Measurements from ENCODE around the gene SLC38A3. TPM values are rescaled to one million over a fixed set of nuclear protein-coding genes. Genes with fewer than 3 reads are reported as not detected.
"Not testable (repeated sequence)": the region's sequence is repeated elsewhere in the genome, so short reads cannot be mapped to it uniquely, and the experiment has no call there.

SLC38A3 gene
- total RNA-seq, 2 experiments from 2014 or later, result not detected

DNA sequence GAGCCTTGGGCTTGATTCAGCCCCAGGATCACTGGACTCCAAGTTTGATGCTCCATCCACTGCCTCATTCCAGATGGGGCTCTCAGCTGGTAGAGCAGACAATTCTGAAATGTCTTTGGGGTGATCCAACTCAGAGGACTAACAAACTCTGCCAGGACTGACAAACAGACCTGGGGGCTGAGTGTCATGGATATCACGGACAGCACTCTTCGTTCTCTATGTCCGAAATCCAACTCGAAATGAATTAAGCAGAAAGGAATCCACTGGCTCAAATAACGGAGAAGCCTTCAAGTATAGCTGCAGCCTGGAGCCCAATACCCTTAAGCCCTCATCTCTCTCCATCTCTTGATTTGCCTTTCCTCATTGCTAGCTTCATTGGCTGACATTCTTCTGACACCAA is 14.2 kb downstream of the SLC38A3 start:
- Mint-ChIP-seq H3K4me3 (no peak overlapping the region), H3K27me3 (no peaks in the 10 kb centered on the region), H3K27ac (no peak overlapping the region), H3K4me1 (ENCODE audit: low read depth) (no peaks in the 10 kb centered on the region), H3K9me3 (no peaks in the 10 kb centered on the region), H3K36me3 (no peaks in the 10 kb centered on the region)
- ChIA-PET POLR2A (no interaction called here), CTCF (interaction anchor here (8.9 kb wide), 1 partner anchor 25 kb away, joined by 68 read pairs; no protein-coding TSS in a partner anchor)
- DNase-seq, result no peak
- intact Hi-C loops (cut with micrococcal nuclease), result no loop called here

DNA sequence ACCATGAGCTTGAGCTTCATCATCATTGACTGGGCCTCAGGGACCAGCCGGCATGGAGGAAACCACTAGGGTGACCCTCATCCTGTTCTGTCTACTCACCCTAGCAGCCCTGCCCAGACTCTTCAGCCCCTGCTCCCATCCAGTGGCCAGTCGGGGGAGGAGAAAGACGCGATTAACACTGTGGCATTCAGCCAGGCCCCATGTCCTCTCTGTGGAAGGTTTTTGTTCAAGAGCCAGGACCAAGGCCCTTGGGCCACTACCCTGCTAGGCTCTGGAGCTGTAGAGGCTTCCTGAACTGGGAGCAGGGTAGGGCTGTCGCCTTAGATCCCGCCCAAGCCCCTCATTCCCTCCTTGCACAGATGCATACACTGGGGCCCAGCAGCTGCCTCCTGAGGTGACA is 15.0 kb downstream of the SLC38A3 start:
- Mint-ChIP-seq H3K27me3 (no peaks in the 10 kb centered on the region), H3K9me3 (no peaks in the 10 kb centered on the region), H3K36me3 (no peaks in the 10 kb centered on the region), H3K4me1 (ENCODE audit: low read depth) (no peaks in the 10 kb centered on the region), H3K27ac (no peak overlapping the region), H3K4me3 (no peak overlapping the region)
- ChIA-PET CTCF (interaction anchor here (1.0 to 8.9 kb wide), 3 partner anchors 26 to 52 kb away, joined by 6 to 68 read pairs (median 7); no protein-coding TSS in a partner anchor), POLR2A (no interaction called here)
- no peak for DNase-seq
- intact Hi-C loops (cut with micrococcal nuclease), result no loop called here

DNA sequence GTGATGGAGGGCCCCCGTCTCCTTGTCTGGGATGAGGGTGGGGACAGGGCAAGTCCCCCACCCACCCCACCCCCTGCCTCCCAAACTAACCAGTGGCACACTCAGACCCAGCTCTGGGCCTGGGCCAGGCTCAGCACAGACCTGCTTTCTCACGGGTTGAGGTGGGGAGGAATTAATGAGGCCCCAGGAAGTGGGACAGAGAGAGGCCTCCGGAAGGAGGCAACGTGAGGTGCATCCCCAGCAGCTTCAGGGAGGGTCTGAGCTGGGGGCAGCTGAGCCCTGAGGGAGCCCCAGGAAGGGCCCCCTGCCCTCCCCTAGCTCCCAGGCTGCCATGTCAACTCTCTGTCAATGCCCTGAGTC is 16.0 kb downstream of the SLC38A3 start:
- no peak overlapping the region for H3K27ac Mint-ChIP-seq
- H3K27me3 Mint-ChIP-seq, result no peaks in the 10 kb centered on the region
- no peaks in the 10 kb centered on the region for H3K36me3 Mint-ChIP-seq
- peaks cover 3% of the 10 kb centered on the region for H3K4me1 Mint-ChIP-seq (ENCODE audit: low read depth)
- CTCF ChIA-PET, result interaction anchor here (0.6 to 8.9 kb wide), 6 partner anchors 16 to 51 kb away, joined by 3 to 68 read pairs (median 6); partner anchors contain the start of gene GNAT1
- DNase-seq, result no peak
- intact Hi-C loops (cut with micrococcal nuclease), result no loop called here
- POLR2A ChIA-PET, result no interaction called here
- H3K4me3 Mint-ChIP-seq, result no peak overlapping the region
- H3K9me3 Mint-ChIP-seq, result no peaks in the 10 kb centered on the region

DNA sequence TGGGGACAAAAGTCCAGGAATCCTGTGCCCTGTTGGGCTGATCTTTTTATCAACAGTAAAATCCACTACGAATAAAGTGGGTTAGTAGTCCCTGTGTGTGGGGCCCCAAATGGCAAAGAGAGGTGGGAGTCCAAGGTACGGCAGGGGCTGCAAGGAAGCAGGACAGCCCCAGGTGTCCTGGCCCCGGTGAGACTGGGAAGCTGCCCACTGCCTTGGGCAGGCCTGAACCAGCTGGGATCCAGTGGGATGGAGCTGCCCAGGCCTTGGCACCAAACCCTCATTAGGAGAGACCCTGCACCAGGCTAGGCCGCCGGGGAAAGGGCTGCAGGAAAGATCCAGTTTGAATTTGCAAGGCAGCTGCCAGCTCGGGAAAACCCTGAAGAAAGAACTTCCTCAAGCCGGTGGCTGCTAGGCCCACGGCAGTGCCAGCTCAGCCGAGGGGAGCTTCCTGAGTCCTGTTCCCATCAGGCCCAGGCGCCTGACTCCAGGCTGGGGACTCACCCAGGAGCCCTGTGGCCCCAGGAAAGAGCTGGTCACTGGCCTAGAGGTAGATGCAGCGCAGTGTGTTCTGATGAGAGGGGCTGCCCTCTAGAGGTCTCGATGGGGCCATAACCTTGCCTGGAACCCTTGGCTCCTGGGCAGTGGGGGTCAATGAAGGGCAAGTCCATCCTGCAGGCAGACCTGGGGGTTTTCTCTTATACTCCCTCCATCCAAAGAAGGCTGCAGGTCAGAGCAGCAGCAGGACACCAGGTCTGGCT is 16.5 kb downstream of the SLC38A3 start:
- no peak overlapping the region for H3K4me3 Mint-ChIP-seq
- peaks cover 5% of the 10 kb centered on the region for H3K4me1 Mint-ChIP-seq (ENCODE audit: low read depth)
- no peaks in the 10 kb centered on the region for H3K9me3 Mint-ChIP-seq
- no peaks in the 10 kb centered on the region for H3K27me3 Mint-ChIP-seq
- intact Hi-C loops (cut with micrococcal nuclease), result no loop called here
- H3K27ac Mint-ChIP-seq, result no peak overlapping the region
- POLR2A ChIA-PET, result no interaction called here
- CTCF ChIA-PET, result interaction anchor here (0.5 to 8.9 kb wide), 5 partner anchors 25 to 1280 kb away, joined by 3 to 68 read pairs (median 6); partner anchors contain the start of gene GNAT1
- no peaks in the 10 kb centered on the region for H3K36me3 Mint-ChIP-seq
- DNase-seq, result no peak

DNA sequence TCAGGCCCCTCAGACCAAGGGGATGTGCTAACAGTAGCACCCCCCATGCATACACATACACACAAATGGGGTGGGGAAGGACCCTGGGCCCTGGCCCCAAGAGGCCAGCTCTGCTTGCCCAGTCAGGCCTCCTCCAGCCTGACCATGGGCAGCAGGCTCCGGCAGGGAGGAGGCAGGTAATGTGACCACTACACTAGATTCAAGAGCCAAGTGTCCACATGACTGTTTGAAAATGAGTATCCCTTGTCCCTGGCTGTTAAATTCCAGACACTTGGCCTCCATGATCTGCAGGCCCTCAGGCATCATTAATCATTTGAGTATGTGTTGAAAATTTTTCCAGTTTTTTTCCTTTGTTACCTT is 17.1 kb downstream of the SLC38A3 start:
- DNase-seq, result no peak
- POLR2A ChIA-PET, result no interaction called here
- CTCF ChIA-PET, result interaction anchor here (0.5 to 8.9 kb wide), 4 partner anchors 25 to 1281 kb away, joined by 3 to 68 read pairs (median 6); partner anchors contain the start of gene GNAT1
- no peak overlapping the region for H3K4me3 Mint-ChIP-seq
- H3K9me3 Mint-ChIP-seq, result no peaks in the 10 kb centered on the region
- peaks cover 8% of the 10 kb centered on the region for H3K4me1 Mint-ChIP-seq (ENCODE audit: low read depth)
- intact Hi-C loops (cut with micrococcal nuclease), result no loop called here
- H3K36me3 Mint-ChIP-seq, result no peaks in the 10 kb centered on the region
- H3K27ac Mint-ChIP-seq, result no peak overlapping the region
- H3K27me3 Mint-ChIP-seq, result no peaks in the 10 kb centered on the region

DNA sequence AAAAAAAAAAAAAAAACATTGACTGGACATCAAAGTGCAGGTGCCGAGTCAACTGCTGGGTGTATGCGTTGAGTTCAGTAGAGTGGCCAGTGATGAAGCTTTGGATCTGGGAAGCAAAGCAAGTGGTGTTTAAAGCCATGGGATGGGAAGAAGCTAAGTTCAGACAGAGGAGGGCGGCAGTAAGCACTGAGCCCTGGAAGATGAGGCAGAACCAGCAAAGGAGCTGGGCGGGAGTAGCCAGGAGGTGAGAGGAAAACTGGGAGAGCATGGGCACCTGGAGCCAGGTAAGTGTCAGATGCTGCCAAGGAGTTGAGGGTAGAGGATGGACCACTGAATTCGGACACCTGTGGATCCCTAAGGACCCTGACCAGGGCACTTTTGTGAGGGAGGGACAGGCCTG is 19.6 kb downstream of the SLC38A3 start:
- H3K27me3 Mint-ChIP-seq, result no peaks in the 10 kb centered on the region
- H3K27ac Mint-ChIP-seq, result no peak overlapping the region
- CTCF ChIA-PET, result interaction anchor here (1.2 to 14.8 kb wide), 9 partner anchors 9 to 105 kb away, joined by 3 to 307 read pairs (median 24); partner anchors contain the start of genes GNAT1, HYAL3, NAA80 and SLC38A3
- peaks cover 17% of the 10 kb centered on the region for H3K4me1 Mint-ChIP-seq (ENCODE audit: low read depth)
- H3K4me3 Mint-ChIP-seq, result no peak overlapping the region
- POLR2A ChIA-PET, result no interaction called here
- no peaks in the 10 kb centered on the region for H3K36me3 Mint-ChIP-seq
- no peaks in the 10 kb centered on the region for H3K9me3 Mint-ChIP-seq
- DNase-seq, result no peak
- intact Hi-C loops (cut with micrococcal nuclease), result no loop called here

DNA sequence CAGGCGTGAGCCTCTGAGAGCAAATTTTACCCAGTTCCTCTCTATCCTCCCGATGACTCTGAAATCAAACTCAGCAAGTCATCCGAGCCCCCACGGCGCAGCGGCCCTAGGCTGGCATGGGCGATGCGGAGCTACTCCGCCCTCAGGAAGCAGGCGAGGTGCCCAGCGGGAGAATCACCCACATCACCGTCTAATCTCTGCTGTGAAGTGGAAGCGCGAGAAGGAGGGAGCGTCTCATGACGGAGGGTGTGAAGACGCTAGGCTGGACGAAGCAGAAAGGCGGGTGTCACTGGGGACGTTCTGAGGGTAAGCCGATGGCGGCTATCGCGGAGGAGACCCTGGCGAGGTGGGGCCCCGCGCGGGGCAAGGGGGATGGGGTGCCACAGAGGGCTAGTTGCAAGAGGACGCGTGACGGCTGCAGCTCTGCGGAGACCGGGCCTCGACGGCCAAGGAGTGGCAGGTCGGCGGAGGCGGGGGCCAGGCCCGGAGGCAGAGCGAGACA is 21.9 kb downstream of the SLC38A3 start:
- POLR2A ChIA-PET, result interaction anchor here (0.9 to 2.8 kb wide), 5 partner anchors 10 to 110 kb away, joined by 3 to 18 read pairs (median 8); partner anchors contain the start of gene GNAI2
- H3K4me3 Mint-ChIP-seq, result peak overlapping the region; percentile 81
- DNase-seq, result peak; percentile 66
- H3K4me1 Mint-ChIP-seq (ENCODE audit: low read depth), result peaks cover 17% of the 10 kb centered on the region
- CTCF ChIA-PET, result interaction anchor here (0.6 to 14.8 kb wide), 24 partner anchors 10 to 673 kb away, joined by 3 to 307 read pairs (median 6); partner anchors contain the start of genes BSN, GNAI2, GNAT1 and HYAL3
- no peaks in the 10 kb centered on the region for H3K27me3 Mint-ChIP-seq
- no peaks in the 10 kb centered on the region for H3K36me3 Mint-ChIP-seq
- peak overlapping the region; percentile 76 for H3K27ac Mint-ChIP-seq
- intact Hi-C loops (cut with micrococcal nuclease), result loop anchor here (1.0 kb wide), 6 partner anchors 8 to 106 kb away; no protein-coding TSS in a partner anchor
- H3K9me3 Mint-ChIP-seq, result no peaks in the 10 kb centered on the region

DNA sequence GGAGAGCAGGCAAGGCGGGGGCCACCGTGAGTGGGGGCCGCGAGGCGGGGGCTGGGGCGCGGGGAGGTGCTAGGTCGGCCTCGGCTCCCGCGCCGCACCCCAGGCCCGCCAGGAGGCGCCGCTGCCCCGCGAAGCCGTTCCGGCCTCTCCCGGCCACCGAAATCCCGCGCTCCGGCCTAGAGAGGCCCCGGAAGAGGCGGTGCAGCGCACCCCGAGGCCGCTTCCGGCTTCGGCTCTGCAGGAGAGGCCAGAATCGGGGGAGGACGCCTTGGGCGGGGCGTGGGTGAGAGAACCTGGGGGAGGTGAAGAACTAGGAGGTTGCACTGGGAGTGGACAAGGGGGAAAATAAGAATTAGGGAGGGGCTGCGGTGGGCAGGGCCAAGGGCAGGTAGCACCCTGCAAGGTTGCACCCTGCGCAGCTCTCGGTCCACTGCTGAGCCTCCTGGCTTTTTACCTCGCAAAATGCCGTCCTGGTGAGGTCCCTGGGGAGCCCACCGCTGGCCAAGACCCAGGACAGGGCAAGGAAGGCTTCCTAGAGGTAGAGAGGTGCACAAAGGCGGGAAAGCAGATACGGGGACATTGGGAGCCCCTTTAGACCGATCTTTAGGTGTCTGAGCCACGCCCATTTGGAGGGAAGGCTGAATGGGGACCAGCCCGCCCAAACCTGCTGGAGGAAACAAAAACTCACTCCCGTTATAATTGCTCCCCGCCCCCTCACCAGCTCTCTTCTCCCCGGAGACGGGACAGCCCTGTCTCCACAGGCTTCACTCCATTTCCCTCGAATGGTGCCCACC is 22.5 kb downstream of the SLC38A3 start:
- Mint-ChIP-seq H3K27ac (peak overlapping the region; percentile 90), H3K4me1 (ENCODE audit: low read depth) (peaks cover 17% of the 10 kb centered on the region), H3K4me3 (peak overlapping the region; percentile 94), H3K27me3 (no peaks in the 10 kb centered on the region), H3K36me3 (no peaks in the 10 kb centered on the region), H3K9me3 (no peaks in the 10 kb centered on the region)
- peak; percentile 94 for DNase-seq
- POLR2A ChIA-PET, result interaction anchor here (0.9 to 2.8 kb wide), 6 partner anchors 9 to 64 kb away, joined by 3 to 18 read pairs (median 8); partner anchors contain the start of genes GNAI2 and IFRD2
- intact Hi-C loops (cut with micrococcal nuclease), result loop anchor here (1.0 kb wide), 4 partner anchors 8 to 46 kb away; no protein-coding TSS in a partner anchor
- CTCF ChIA-PET, result interaction anchor here (0.7 to 14.8 kb wide), 16 partner anchors 9 to 107 kb away, joined by 3 to 307 read pairs (median 18); partner anchors contain the start of genes GNAI2, GNAT1, HYAL3 and IFRD2

DNA sequence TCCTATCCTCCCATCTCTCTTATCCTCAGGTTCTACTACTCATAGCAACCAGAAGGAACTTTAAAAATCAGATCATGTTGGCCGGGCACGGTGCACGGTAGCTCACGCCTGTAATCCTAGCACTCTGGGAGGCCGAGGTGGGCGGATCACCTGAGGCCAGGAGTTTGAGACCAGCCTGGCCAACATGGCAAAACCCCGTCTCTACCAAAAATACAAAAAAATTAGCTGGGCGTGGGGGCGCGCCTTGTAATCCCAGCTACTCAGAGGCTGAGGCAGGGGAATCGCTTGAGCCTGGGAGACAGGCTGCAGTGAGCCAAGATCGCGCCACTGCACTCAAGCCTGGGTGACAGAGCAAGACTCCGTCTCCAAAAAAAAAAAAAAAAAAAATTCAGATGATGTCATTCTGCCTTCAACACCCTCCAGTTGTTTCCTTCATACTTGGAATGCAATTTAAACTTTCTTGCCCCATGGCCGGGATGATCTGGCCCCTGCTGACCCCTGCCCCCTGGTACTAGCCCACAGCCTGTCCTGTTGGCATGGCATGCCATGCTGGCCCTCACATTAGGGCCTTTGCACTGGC is 23.2 kb downstream of the SLC38A3 start:
- Mint-ChIP-seq H3K27ac (peak overlapping the region; percentile 90), H3K4me3 (peak overlapping the region; percentile 94), H3K4me1 (ENCODE audit: low read depth) (peaks cover 17% of the 10 kb centered on the region)
- H3K36me3 Mint-ChIP-seq; H3K9me3 Mint-ChIP-seq; H3K27me3 Mint-ChIP-seq; intact Hi-C loops (cut with micrococcal nuclease); DNase-seq: not testable (repeated sequence)
- POLR2A ChIA-PET, result interaction anchor here (0.9 to 2.8 kb wide), 5 partner anchors 9 to 63 kb away, joined by 4 to 18 read pairs (median 8); partner anchors contain the start of genes GNAI2 and IFRD2
- CTCF ChIA-PET, result interaction anchor here (1.7 to 14.8 kb wide), 7 partner anchors 9 to 45 kb away, joined by 4 to 307 read pairs (median 45); partner anchors contain the start of genes GNAI2 and GNAT1

DNA sequence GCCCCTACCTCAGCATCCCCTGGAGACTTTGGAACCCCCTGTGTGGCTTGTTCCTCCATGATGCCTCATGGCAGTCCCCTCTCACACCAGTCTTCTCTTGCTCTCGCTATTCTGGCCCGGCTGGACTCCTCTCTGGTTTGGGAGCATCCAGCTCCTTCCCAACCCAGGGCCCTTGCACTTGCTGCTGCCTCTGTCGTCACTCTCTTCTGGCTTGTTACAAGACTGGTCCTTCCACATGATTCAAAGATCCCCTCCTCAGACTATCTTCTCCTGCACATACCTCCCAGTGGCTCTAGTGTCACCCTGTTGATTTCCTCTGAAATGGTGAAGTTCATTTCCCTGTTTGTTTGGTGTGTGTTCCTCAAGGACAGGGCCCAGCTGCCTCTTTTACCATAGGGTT is 24.4 kb downstream of the SLC38A3 start:
- H3K4me1 Mint-ChIP-seq (ENCODE audit: low read depth), result peaks cover 17% of the 10 kb centered on the region
- no peak overlapping the region for H3K27ac Mint-ChIP-seq
- ChIA-PET CTCF (interaction anchor here (1.7 to 14.8 kb wide), 7 partner anchors 8 to 44 kb away, joined by 4 to 307 read pairs (median 45); partner anchors contain the start of genes GNAI2 and GNAT1), POLR2A (interaction anchor here (0.8 to 1.0 kb wide), 2 partner anchors 49 to 108 kb away, joined by 3 read pairs; no protein-coding TSS in a partner anchor)
- H3K9me3 Mint-ChIP-seq, result no peaks in the 10 kb centered on the region
- H3K36me3 Mint-ChIP-seq, result no peaks in the 10 kb centered on the region
- intact Hi-C loops (cut with micrococcal nuclease), result no loop called here
- H3K4me3 Mint-ChIP-seq, result no peak overlapping the region
- H3K27me3 Mint-ChIP-seq, result no peaks in the 10 kb centered on the region
- no peak for DNase-seq

DNA sequence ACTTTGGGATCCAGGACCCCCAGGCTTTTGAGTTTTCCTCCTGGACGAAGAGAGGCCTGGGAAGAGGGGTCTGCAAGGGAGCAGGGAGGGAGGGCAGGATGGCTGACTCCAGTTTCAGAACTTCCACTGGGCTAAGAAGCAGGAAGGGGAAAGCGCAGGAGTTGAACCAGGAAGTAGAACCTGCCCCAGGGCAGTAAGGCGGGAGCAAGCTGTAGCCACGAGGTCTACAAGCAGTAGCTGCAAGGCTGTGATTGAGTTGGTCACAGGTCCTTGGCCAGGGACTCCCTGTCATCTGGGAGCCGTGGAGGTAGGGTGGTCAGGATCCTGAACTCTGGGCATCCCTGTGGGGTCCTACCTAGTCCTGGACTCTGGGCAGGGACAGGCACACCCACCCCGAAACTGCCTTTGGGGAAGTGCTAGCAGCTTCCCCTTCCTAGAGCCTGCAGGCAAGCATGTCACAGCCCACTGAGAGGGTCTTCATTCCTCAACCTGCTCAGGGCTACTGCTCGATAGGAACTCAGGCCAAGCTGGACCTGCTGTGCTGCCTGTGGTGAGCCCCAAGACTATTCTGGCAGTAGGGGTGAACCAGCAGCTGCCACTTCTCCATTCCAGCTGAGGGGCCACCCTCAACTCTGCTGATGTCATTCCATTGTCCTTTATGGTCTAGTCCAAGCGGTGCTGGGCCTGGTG is 25.2 kb downstream of the SLC38A3 start:
- no peak for DNase-seq
- no peak overlapping the region for H3K27ac Mint-ChIP-seq
- no peaks in the 10 kb centered on the region for H3K9me3 Mint-ChIP-seq
- H3K27me3 Mint-ChIP-seq, result no peaks in the 10 kb centered on the region
- peaks cover 19% of the 10 kb centered on the region for H3K4me1 Mint-ChIP-seq (ENCODE audit: low read depth)
- intact Hi-C loops (cut with micrococcal nuclease), result no loop called here
- H3K4me3 Mint-ChIP-seq, result no peak overlapping the region
- ChIA-PET POLR2A (interaction anchor here (0.8 kb wide), 1 partner anchor 107 kb away, joined by 3 read pairs; no protein-coding TSS in a partner anchor), CTCF (interaction anchor here (1.1 to 14.8 kb wide), 4 partner anchors 14 to 38 kb away, joined by 3 to 307 read pairs (median 50); no protein-coding TSS in a partner anchor)
- H3K36me3 Mint-ChIP-seq, result no peaks in the 10 kb centered on the region
